Stimulated activated CD4-positive, alpha-beta T cell treated with anti-CD3 and anti-CD28 coated beads, TNF-alpha, amount 100 ng/mL, for 48 hours (primary cell): ENCODE measurements around the gene CA14.
"Not testable (repeated sequence)": the region's sequence is repeated elsewhere in the genome, so short reads cannot be mapped to it uniquely, and the experiment has no call there.

ENCODE experiments used
- DNase-seq, 3 donors: peaks; one replicate each; pipeline ENCODE4 v3.0.0-alpha.2; 2020; ENCODE audit warnings: low read depth in 3 of 3

Gene CA14

GRCh38 chr1:150235852-150236613 is 21.5 kb upstream of the CA14 start, which contains the start of gene ANP32E:
ANP32E (minus strand) TSS chr1:150236112; CDS start chr1:150235786, 326 bp downstream.
- DNase-seq = peak; percentile 83 to 92 (median 86)

GRCh38 chr1:150236614-150237100 is 20.9 kb upstream of the CA14 start:
- DNase-seq = no peak

- not testable (repeated sequence) for DNase-seq
Measured at GRCh38 chr1:150237176-150237575, 20.4 kb upstream of the CA14 start.

GRCh38 chr1:150237746-150238145 is 19.8 kb upstream of the CA14 start:
- no peak for DNase-seq

- DNase-seq = no peak
Measured at GRCh38 chr1:150243003-150243402, 14.6 kb upstream of the CA14 start.

GRCh38 chr1:150249936-150250335 is 7.6 kb upstream of the CA14 start:
- DNase-seq = no peak

GRCh38 chr1:150256198-150256553 is 1.4 kb upstream of the CA14 start:
- no peak for DNase-seq

GRCh38 chr1:150256554-150257341 is 826 bp upstream of the CA14 start:
- DNase-seq = no peak

GRCh38 chr1:150259217-150259616 is 1.6 kb downstream of the CA14 start:
- DNase-seq = no peak

- no peak for DNase-seq
Measured at GRCh38 chr1:150259758-150260669, 2.4 kb downstream of the CA14 start.

- no peak for DNase-seq
Measured at GRCh38 chr1:150261367-150261766, 3.8 kb downstream of the CA14 start.

GRCh38 chr1:150262388-150263320 is 5.1 kb downstream of the CA14 start:
- no peak for DNase-seq

GRCh38 chr1:150263549-150263948 is 6.0 kb downstream of the CA14 start:
- DNase-seq = no peak

GRCh38 chr1:150267896-150268295 is 10.3 kb downstream of the CA14 start:
- no peak for DNase-seq

GRCh38 chr1:150268340-150268704 is 10.7 kb downstream of the CA14 start:
- no peak for DNase-seq

- peak; percentile 85 to 90 (median 88) for DNase-seq
Measured at GRCh38 chr1:150268705-150269403, 11.3 kb downstream of the CA14 start, which contains the start of gene APH1A. APH1A (minus strand) TSS chr1:150269016; CDS start chr1:150268810, 206 bp downstream.

GRCh38 chr1:150269451-150269850 is 11.9 kb downstream of the CA14 start:
- DNase-seq = no peak

- no peak for DNase-seq
Measured at GRCh38 chr1:150271291-150271959, 13.9 kb downstream of the CA14 start.

GRCh38 chr1:150273311-150273710 is 15.7 kb downstream of the CA14 start:
- no peak for DNase-seq
